ENCODE measurements around the gene ZNF407.

The ZNF407 gene

GRCh38 chr18:74669136-74669798 lies 71.6 kb downstream of the ZNF407 start:
- CTCF ChIA-PET: no interaction called here
- Histone ChIP-seq H3K4me3 (ENCODE audit: low read depth, low read length) (no peak overlapping the region), H3K9me3 (ENCODE audit: control insufficient read depth, insufficient read depth, low read depth, low read length) (no peaks in the 10 kb centered on the region), H3K27ac (ENCODE audit: extremely low read depth, low read depth, low read length) (no peak overlapping the region), H3K36me3 (ENCODE audit: control insufficient read depth in 2 of 2, insufficient read depth in 1 of 2, low read length in 2 of 2) (no peaks in the 10 kb centered on the region), H3K4me1 (ENCODE audit: control insufficient read depth, insufficient read depth, low read length) (no peaks in the 10 kb centered on the region)
- POLR2A ChIA-PET: no interaction called here
- no peak for TF ChIP-seq ZBTB20 (tag by site-specific recombination; IDR thresholded peaks at IDR 0.05)
- TF ChIP-seq ZNF366 (tag by site-specific recombination; conservative IDR thresholded peaks at IDR 0.05): no peak
- TF ChIP-seq ZNF394 (tag by site-specific recombination; IDR thresholded peaks at IDR 0.05; ENCODE audit: borderline replicate concordance): no peak
- TF ChIP-seq SETDB1 (IDR thresholded peaks at IDR 0.05; ENCODE audit: insufficient read length, low read length): no peak
- no peak for TF ChIP-seq ZNF302 (tag by site-specific recombination; IDR thresholded peaks at IDR 0.05; ENCODE audit: low read depth)
- no peak for TF ChIP-seq TRIM28 (IDR thresholded peaks at IDR 0.05; ENCODE audit: borderline replicate concordance, low read length)
- TF ChIP-seq ZNF24 (tag by site-specific recombination; IDR thresholded peaks at IDR 0.05): no peak
- no peak for TF ChIP-seq SCRT2 (tag by site-specific recombination; IDR thresholded peaks at IDR 0.05)
- TF ChIP-seq ZNF624 (tag by site-specific recombination; IDR thresholded peaks at IDR 0.05): no peak
- TF ChIP-seq ZNF112 (tag by site-specific recombination; IDR thresholded peaks at IDR 0.05): no peak
- no peak for TF ChIP-seq ZBTB48 (tag by site-specific recombination; IDR thresholded peaks at IDR 0.05)
- TF ChIP-seq ZNF76 (tag by site-specific recombination; IDR thresholded peaks at IDR 0.05; ENCODE audit: borderline replicate concordance, low read depth): no peak
- TF ChIP-seq ZNF514 (tag by site-specific recombination; IDR thresholded peaks at IDR 0.05): no peak
- TF ChIP-seq ZNF544 (tag by site-specific recombination; IDR thresholded peaks at IDR 0.05): no peak

DNA sequence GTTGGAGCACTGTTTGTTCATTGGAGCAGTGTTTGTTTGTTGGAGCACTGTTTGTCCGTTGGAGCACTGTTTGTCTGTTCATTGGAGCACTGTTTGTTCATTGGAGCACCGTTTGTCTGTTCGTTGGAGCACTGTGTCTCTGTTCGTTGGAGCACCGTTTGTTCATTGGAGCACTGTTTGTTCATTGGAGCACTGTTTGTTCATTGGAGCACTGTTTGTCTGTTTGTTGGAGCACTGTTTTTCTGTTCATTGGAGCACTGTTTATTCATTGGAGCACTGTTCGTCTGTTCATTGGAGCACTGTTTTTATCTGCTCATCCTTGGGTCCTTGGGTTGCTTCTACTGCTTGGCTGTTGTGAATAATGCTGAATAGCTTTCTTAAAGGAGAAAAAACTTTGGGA lies 74.7 kb downstream of the ZNF407 start:
- POLR2A ChIA-PET: no interaction called here
- CTCF ChIA-PET: interaction anchor here (1.0 kb wide), 1 partner anchor 48 kb away, joined by 3 read pairs; no protein-coding TSS in a partner anchor
- Histone ChIP-seq H3K4me1 (ENCODE audit: control insufficient read depth, insufficient read depth, low read length) (no peaks in the 10 kb centered on the region), H3K27ac (ENCODE audit: extremely low read depth, low read depth, low read length) (no peak overlapping the region), H3K4me3 (ENCODE audit: low read depth, low read length) (no peak overlapping the region), H3K36me3 (ENCODE audit: control insufficient read depth in 2 of 2, insufficient read depth in 1 of 2, low read length in 2 of 2) (peaks cover 0 to 4% of the 10 kb centered on the region in 2 experiments; a peak in 1 of 3 replicates), H3K9me3 (ENCODE audit: control insufficient read depth, insufficient read depth, low read depth, low read length) (no peaks in the 10 kb centered on the region)
- TF ChIP-seq ZBTB48 (tag by site-specific recombination; IDR thresholded peaks at IDR 0.05): no peak
- no peak for TF ChIP-seq ZFP3 (tag by site-specific recombination; IDR thresholded peaks at IDR 0.05; ENCODE audit: low read depth)
- TF ChIP-seq ZNF423 (tag by site-specific recombination; IDR thresholded peaks at IDR 0.05): no peak
- no peak for TF ChIP-seq MZF1 (tag by site-specific recombination; IDR thresholded peaks at IDR 0.05; ENCODE audit: borderline replicate concordance)
- no peak for TF ChIP-seq ZNF214 (tag by site-specific recombination; IDR thresholded peaks at IDR 0.05; ENCODE audit: borderline replicate concordance)
- no peak for TF ChIP-seq ZNF610 (tag by site-specific recombination; IDR thresholded peaks at IDR 0.05; ENCODE audit: borderline replicate concordance)
- TF ChIP-seq ZSCAN18 (tag by site-specific recombination; IDR thresholded peaks at IDR 0.05): no peak
- TF ChIP-seq ZNF624 (tag by site-specific recombination; IDR thresholded peaks at IDR 0.05): no peak
- TF ChIP-seq PBX3 (CRISPR knock-in tag; IDR thresholded peaks at IDR 0.05): no peak
- TF ChIP-seq, protein P1, sequence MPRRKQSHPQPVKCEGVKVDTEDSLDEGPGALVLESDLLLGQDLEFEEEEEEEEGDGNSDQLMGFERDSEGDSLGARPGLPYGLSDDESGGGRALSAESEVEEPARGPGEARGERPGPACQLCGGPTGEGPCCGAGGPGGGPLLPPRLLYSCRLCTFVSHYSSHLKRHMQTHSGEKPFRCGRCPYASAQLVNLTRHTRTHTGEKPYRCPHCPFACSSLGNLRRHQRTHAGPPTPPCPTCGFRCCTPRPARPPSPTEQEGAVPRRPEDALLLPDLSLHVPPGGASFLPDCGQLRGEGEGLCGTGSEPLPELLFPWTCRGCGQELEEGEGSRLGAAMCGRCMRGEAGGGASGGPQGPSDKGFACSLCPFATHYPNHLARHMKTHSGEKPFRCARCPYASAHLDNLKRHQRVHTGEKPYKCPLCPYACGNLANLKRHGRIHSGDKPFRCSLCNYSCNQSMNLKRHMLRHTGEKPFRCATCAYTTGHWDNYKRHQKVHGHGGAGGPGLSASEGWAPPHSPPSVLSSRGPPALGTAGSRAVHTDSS (tag by site-specific recombination; IDR thresholded peaks at IDR 0.05): no peak
- TF ChIP-seq, protein P2, sequence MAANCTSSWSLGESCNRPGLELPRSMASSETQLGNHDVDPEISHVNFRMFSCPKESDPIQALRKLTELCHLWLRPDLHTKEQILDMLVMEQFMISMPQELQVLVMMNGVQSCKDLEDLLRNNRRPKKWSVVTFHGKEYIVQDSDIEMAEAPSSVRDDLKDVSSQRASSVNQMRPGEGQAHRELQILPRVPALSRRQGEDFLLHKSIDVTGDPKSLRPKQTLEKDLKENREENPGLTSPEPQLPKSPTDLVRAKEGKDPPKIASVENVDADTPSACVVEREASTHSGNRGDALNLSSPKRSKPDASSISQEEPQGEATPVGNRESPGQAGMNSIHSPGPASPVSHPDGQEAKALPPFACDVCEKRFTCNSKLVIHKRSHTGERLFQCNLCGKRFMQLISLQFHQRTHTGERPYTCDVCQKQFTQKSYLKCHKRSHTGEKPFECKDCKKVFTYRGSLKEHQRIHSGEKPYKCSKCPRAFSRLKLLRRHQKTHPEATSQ (tag by site-specific recombination; IDR thresholded peaks at IDR 0.05): no peak
- TF ChIP-seq, protein P3, sequence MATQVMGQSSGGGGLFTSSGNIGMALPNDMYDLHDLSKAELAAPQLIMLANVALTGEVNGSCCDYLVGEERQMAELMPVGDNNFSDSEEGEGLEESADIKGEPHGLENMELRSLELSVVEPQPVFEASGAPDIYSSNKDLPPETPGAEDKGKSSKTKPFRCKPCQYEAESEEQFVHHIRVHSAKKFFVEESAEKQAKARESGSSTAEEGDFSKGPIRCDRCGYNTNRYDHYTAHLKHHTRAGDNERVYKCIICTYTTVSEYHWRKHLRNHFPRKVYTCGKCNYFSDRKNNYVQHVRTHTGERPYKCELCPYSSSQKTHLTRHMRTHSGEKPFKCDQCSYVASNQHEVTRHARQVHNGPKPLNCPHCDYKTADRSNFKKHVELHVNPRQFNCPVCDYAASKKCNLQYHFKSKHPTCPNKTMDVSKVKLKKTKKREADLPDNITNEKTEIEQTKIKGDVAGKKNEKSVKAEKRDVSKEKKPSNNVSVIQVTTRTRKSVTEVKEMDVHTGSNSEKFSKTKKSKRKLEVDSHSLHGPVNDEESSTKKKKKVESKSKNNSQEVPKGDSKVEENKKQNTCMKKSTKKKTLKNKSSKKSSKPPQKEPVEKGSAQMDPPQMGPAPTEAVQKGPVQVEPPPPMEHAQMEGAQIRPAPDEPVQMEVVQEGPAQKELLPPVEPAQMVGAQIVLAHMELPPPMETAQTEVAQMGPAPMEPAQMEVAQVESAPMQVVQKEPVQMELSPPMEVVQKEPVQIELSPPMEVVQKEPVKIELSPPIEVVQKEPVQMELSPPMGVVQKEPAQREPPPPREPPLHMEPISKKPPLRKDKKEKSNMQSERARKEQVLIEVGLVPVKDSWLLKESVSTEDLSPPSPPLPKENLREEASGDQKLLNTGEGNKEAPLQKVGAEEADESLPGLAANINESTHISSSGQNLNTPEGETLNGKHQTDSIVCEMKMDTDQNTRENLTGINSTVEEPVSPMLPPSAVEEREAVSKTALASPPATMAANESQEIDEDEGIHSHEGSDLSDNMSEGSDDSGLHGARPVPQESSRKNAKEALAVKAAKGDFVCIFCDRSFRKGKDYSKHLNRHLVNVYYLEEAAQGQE (tag by site-specific recombination; IDR thresholded peaks at IDR 0.05): no peak
- no peak for TF ChIP-seq ZNF514 (tag by site-specific recombination; IDR thresholded peaks at IDR 0.05)
- TF ChIP-seq ZNF24 (tag by site-specific recombination; IDR thresholded peaks at IDR 0.05): no peak
- no peak for TF ChIP-seq ZNF629 (tag by site-specific recombination; IDR thresholded peaks at IDR 0.05)
- TF ChIP-seq ZNF202 (tag by site-specific recombination; IDR thresholded peaks at IDR 0.05; ENCODE audit: borderline replicate concordance): no peak

All from HEK293 (cell line).